GM12864 (cell line): ENCODE data around the gene DEDD2.

Experiments used
- DNase-seq: peaks from one replicate; pipeline ENCODE4 v3.0.0-alpha.2; 2011; ENCODE audit warnings: low read depth
- H3K4me3 ChIP-seq: 2 replicates; pipeline ENCODE4 v1.5.1; 2011; ENCODE audit warnings: mild to moderate bottlenecking, low read depth, low read length, control low read depth
- TF ChIP-seq, protein P1 (sequence below): IDR thresholded peaks from 2 replicates; pipeline ENCODE4 v1.5.1; 2011; ENCODE audit warnings: low read depth, mild to moderate bottlenecking, moderate library complexity, low read length, control low read depth, inconsistent platforms; ENCODE audit errors: missing control alignments

DEDD2 gene

GRCh38 chr19:42200116-42200715 lies 17.3 kb downstream of the DEDD2 start:
- no peak for DNase-seq
- H3K4me3 ChIP-seq = peak overlapping the region; percentile 36
- TF ChIP-seq, protein P1, sequence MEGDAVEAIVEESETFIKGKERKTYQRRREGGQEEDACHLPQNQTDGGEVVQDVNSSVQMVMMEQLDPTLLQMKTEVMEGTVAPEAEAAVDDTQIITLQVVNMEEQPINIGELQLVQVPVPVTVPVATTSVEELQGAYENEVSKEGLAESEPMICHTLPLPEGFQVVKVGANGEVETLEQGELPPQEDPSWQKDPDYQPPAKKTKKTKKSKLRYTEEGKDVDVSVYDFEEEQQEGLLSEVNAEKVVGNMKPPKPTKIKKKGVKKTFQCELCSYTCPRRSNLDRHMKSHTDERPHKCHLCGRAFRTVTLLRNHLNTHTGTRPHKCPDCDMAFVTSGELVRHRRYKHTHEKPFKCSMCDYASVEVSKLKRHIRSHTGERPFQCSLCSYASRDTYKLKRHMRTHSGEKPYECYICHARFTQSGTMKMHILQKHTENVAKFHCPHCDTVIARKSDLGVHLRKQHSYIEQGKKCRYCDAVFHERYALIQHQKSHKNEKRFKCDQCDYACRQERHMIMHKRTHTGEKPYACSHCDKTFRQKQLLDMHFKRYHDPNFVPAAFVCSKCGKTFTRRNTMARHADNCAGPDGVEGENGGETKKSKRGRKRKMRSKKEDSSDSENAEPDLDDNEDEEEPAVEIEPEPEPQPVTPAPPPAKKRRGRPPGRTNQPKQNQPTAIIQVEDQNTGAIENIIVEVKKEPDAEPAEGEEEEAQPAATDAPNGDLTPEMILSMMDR = no peak

DNA sequence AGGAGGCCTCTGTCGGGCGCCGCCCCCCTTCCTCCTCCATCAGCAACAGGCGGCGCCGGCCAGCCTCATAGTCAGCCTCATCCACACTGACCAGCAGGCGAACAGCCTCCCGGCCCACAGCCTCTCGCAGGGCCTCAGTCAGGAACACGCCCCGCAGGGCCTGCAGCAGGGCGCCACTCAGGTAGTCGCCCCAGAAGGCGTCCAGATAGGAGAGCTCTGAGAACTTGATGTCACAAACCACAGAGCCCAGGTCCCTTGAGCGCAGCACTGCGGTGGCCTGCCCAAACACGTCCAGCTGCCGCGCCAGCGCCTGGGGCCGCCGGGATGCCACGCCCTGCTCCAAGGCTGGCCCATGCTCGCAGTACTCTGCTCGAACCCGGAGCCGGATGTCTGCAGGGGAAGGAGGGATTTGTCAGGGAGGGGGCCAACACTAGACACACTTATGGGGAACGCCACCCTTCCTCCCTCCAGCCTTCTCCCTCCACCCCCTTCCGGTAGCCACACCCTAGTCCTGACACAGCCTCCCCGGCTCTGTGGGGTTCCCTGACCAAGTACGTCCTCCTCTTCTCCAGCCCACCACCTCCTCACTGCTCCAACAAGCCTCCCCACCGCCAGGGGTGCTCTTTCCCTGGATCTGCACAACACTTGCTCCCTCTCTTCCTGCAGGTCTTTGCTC lies 17.9 kb downstream of the DEDD2 start:
- peak; percentile 66 for DNase-seq
- TF ChIP-seq, protein P1 = peak; percentile 68
- H3K4me3 ChIP-seq = peak overlapping the region; percentile 36

DNA sequence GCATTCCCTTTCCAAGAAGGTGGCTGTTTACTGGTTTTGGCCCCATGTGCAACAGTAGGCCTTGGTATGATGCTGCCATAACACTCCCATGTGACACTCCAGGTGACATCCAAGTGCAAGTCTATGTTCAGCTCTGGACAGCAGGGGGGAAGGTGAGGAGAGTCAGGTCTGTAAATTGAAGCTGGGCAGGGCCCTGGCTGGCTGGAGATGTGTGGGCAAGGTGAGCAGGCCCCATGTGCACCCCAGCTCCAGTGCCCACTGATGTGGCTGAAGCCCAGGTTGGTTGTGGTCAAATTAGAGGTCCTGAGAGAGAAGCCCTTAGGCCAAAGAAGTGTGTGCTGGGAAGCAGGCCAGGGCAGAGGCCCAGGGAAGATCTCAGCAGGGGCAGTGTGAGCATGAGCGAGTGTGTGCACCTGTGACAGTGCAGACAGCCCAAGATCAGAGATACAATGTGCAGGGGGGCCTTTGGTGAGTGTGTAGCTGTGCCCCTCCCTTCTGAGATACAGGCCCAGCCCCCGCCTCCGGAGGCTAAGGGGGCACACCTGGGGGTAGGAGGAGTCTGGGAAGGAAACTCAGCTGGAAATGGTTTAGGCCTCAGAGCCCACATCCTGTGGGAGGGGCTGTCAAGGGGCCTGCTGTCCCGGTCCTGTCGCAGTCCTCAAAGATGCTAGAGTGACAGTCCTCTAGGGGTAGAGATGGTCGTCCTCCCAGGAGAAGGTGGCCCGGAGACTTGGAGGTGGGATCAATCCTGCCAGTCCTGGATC lies 18.6 kb downstream of the DEDD2 start:
- H3K4me3 ChIP-seq = peak overlapping the region; percentile 36; the same call in 1 of the 2 replicates
- TF ChIP-seq, protein P1 = no peak
- peak; percentile 64 for DNase-seq

GRCh38 chr19:42197375-42197817 lies 20.1 kb downstream of the DEDD2 start:
- no peak overlapping the region for H3K4me3 ChIP-seq
- no peak for DNase-seq
- TF ChIP-seq, protein P1 = no peak

DNA sequence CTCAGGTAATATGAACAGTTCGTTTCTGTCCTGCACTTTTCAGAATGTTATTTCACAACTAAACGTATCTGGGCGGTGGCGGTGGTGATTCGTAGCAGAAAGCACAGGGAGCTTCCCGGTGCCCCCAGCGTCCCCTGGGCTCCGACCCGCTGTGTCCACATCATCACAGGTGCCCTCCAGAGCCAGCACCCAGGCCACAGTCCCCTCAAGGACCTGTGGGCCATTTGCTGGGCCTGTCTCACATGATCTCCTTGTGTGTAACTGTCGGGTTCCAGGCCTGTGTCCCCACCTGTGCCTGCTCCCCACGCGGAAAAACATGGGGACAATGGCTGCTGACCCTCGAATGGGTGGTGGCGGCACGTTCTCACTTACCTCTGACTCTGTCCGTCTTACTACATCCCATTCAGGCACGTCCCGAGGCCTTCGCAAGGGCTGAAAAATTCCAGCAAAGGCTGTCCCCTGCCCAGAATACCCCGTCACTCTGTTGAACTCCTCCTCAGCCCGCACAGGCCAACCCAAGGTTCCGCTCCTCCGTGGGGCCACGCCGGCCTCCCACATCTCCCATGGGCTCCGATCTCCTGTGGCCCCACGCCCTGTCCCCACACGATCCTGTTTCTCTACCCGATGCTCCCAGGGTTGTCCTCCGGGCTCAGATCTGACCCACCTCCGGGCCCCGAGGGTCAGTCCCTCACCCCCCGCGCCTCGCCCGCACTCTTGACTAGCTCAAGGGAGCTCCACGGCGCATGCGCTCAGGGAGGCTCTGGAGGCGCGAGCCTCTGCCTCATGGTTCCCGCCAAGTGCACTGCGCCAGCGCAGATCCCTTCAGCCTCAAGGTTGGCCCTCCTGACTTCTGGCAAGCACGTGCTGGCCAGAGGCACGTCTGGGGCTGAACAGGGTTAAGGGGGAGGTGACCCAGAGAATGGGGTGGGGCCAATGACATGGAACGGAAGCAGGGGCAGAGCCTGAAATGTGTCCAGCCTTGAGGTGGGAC lies 21.2 kb downstream of the DEDD2 start:
- no peak overlapping the region for H3K4me3 ChIP-seq
- TF ChIP-seq, protein P1 = no peak
- DNase-seq = no peak

DNA sequence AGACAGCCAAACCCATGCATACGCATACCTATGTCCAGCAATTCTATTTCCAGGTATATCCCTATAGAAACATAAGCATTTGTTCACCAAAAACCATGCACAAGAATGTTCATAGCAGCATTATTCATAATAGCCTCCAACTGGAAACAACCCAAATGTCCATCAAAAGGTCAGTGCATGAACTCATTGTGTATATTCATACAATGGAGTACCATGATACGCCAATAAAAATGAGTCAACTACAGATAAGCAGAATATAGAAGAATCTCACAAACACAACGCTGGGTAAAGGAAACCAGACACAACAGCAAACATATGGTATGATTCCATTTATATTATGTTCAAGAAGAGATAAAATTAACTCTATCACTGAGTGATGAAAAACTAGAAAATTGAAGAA lies 23.8 kb downstream of the DEDD2 start:
- no peak for DNase-seq
- TF ChIP-seq, protein P1 = no peak
- no peak overlapping the region for H3K4me3 ChIP-seq
